Stimulated activated CD8-positive, alpha-beta memory T cell treated with anti-CD3 and anti-CD28 coated beads, Interleukin-15, amount 100 ng/mL, for 48 hours (primary cell): ENCODE results near the gene NUTM2G.
"Not testable (repeated sequence)": the region's sequence is repeated elsewhere in the genome, so short reads cannot be mapped to it uniquely, and the experiment has no call there.

Experiments used
- DNase-seq, 2 donors: peaks; one replicate each; pipeline ENCODE4 v3.0.0-alpha.2; 2020; ENCODE audit warnings: low read depth in 2 of 2

Gene NUTM2G

GRCh38 chr9:96928543-96928942 lies at the start of gene NUTM2G:
Gene NUTM2G, plus strand, starts transcription at chr9:96928843. Its CDS starts 182 bp downstream, at chr9:96929025.
- DNase-seq, result not testable (repeated sequence)

GRCh38 chr9:96883922-96884321 lies 44.7 kb upstream of the NUTM2G start:
- DNase-seq, result no peak

- no peak for DNase-seq
Measured at GRCh38 chr9:96884443-96884842, 44.2 kb upstream of the NUTM2G start.

GRCh38 chr9:96885424-96885823 lies 43.2 kb upstream of the NUTM2G start:
- DNase-seq, result no peak

GRCh38 chr9:96888591-96888990 lies 40.1 kb upstream of the NUTM2G start:
- DNase-seq, result no peak

- no peak for DNase-seq
Measured at GRCh38 chr9:96892131-96892530, 36.5 kb upstream of the NUTM2G start.

GRCh38 chr9:96900010-96900409 lies 28.6 kb upstream of the NUTM2G start:
- not testable (repeated sequence) for DNase-seq

GRCh38 chr9:96904947-96905722 lies 23.5 kb upstream of the NUTM2G start:
- DNase-seq, result not testable (repeated sequence)

- DNase-seq, result not testable (repeated sequence)
Measured at GRCh38 chr9:96908479-96908878, 20.2 kb upstream of the NUTM2G start.

- not testable (repeated sequence) for DNase-seq
Measured at GRCh38 chr9:96915539-96915938, 13.1 kb upstream of the NUTM2G start.

- DNase-seq, result not testable (repeated sequence)
Measured at GRCh38 chr9:96916531-96916930, 12.1 kb upstream of the NUTM2G start.

- not testable (repeated sequence) for DNase-seq
Measured at GRCh38 chr9:96918550-96918949, 10.1 kb upstream of the NUTM2G start.

GRCh38 chr9:96920803-96921202 lies 7.8 kb upstream of the NUTM2G start:
- DNase-seq, result not testable (repeated sequence)

- DNase-seq, result not testable (repeated sequence)
Measured at GRCh38 chr9:96925587-96925986, 3.1 kb upstream of the NUTM2G start.

- not testable (repeated sequence) for DNase-seq
Measured at GRCh38 chr9:96931665-96932064, 3.0 kb downstream of the NUTM2G start.

- DNase-seq, result not testable (repeated sequence)
Measured at GRCh38 chr9:96934097-96934496, 5.5 kb downstream of the NUTM2G start.

GRCh38 chr9:96934706-96935105 lies 6.1 kb downstream of the NUTM2G start:
- DNase-seq, result not testable (repeated sequence)

GRCh38 chr9:96935401-96935800 lies 6.8 kb downstream of the NUTM2G start:
- not testable (repeated sequence) for DNase-seq

GRCh38 chr9:96937442-96937841 lies 8.8 kb downstream of the NUTM2G start:
- DNase-seq, result not testable (repeated sequence)

GRCh38 chr9:96938957-96939665 lies 10.5 kb downstream of the NUTM2G start:
- DNase-seq, result not testable (repeated sequence)

- DNase-seq, result not testable (repeated sequence)
Measured at GRCh38 chr9:96940982-96941381, 12.3 kb downstream of the NUTM2G start.

GRCh38 chr9:96941628-96942027 lies 13.0 kb downstream of the NUTM2G start:
- not testable (repeated sequence) for DNase-seq

- DNase-seq, result not testable (repeated sequence)
Measured at GRCh38 chr9:96942181-96942580, 13.5 kb downstream of the NUTM2G start.
